GM19240 (cell line): ENCODE measurements around the gene NRXN3.

ENCODE experiments used
- DNase-seq: peaks from one replicate; pipeline ENCODE4 v3.0.0; 2011; ENCODE audit warnings: low spot score; ENCODE audit not compliant: insufficient read length

Gene NRXN3

DNA sequence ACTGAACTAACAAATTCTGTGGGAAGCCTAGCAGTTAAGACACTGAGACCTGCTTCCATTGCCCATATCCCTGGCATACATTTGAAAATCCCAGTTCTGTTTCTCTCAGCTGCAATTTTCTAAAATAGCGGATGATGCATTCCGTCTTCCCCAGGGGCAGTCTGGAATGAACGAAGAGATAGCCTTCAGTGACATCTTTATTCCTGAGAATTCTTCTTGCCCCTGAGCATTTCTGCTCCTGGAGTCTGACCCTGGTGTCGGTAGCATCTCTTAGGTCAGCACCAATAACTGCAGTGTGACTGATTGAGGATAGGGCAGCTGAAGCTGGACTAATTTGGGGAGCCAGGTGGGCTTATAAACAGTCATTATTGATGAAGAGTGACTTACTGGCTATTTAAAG, 1488.6 kb downstream of the NRXN3 start:
- no peak for DNase-seq

DNA sequence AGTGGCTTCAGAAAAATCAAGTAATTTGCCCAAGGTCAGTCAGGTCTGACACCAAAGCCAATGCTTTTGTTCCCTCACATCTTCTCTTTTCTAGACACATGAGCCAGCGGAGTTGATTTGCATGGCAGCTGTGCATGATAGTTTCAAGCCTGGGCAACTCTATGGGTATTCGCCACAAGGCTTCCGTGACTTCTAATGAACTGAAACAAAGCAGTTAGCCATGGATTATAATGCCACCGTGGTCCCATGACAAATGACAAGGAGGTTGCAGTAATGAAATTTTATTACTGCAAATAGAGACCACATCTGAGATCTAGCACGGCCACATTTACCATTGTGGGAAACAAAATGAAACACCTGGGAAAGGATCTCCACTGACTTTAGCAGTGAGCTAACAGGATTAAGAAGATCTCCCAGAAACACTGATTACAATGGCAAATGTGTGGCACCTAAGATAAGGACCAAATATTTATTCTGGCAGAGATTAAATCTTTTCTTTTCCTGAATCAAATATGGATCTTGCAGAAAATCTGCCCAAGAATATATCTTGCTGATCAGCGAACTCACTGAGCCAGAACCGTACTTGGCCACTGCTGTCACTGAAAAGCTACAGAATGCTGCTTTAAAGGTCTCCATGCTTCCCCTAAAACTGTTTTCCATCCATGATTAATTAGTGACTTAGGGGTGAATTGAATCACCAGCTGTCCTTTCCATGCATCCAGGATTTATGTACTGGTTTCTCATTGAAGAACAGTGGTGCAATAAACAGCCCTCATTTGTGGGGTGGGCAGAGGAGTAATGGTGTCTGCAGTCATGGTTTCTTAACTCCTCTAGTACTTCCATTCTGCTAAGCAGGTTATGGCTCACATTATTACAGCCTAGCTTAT, 1490.1 kb downstream of the NRXN3 start:
- DNase-seq: no peak

DNA sequence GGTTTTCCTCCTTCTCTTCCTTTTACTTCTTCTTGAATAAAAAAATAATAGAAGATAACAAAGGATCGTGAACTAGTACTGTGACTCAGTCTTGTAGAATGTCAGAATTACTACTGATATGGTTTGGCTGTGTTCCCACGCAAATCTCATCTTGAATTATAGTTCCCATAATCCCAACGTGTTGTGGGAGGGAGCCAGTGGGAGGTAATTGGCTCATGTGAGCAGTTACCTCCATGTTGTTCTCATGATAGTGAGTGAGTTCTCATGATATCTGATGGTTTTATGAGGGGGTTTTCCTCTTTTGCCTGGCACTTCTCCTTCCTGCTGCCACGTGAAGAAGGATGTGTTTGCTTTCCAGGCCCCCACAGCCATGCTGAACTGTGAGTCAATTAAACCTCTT, 1491.6 kb downstream of the NRXN3 start:
- DNase-seq: no peak

GRCh38 chr14:79663453-79663852, 1493.3 kb downstream of the NRXN3 start:
- DNase-seq: no peak

DNA sequence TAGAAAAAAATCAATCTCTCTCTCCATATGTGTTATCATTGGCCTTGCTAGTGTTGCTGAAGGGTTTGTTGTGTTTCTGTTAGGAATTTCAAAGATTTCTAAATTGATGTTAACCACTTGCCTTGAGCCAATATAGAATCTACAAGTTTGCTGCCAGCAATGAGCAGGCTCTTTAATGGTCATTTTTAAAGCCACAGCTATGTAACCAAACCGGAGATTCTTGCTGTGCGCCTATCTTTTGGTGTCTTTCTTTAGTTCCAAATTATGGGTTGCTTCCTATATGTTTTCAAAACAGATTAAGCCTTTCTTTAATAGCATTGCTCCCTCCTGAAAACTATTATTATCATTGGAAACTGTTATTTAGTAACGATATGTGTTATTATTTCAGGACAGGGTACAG, 1495.4 kb downstream of the NRXN3 start:
- DNase-seq: no peak

DNA sequence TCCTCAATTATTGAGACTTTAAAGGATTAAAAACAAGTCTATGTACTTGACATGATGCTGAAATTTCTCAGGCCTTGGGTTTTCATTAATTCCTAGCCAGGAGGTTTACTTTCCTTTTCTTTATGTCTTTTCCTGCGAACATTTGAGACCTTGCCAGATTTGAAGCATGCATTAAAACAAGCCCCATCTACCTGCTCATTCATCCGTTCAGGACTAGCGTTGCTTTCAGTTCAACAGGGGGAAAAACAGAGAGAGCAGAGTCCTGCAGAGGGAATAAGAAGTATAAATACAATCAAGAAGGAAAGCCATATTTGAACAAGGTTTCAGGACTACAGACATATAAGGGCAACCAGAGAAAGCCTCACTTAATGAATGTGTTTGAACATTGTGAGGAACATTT, 1498.8 kb downstream of the NRXN3 start:
- no peak for DNase-seq

DNA sequence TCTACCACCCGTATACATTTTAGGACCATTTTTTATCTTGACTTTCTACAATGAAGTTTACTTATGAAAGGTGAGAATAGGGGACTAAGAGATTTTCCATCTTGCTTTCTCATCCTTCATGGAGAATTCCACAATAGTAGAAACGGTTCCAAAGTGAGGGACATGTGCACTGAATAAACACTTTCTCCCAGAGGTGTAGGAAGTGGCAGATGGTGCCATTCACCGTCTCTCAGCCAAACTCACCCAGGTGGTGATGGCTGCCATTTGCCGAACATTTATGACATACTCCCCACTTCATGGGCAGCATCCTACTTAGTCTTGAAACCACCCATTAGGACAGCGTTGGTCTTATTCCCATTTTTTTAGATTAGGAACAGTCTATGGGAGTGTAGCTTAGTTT, 1500.6 kb downstream of the NRXN3 start:
- DNase-seq: no peak

DNA sequence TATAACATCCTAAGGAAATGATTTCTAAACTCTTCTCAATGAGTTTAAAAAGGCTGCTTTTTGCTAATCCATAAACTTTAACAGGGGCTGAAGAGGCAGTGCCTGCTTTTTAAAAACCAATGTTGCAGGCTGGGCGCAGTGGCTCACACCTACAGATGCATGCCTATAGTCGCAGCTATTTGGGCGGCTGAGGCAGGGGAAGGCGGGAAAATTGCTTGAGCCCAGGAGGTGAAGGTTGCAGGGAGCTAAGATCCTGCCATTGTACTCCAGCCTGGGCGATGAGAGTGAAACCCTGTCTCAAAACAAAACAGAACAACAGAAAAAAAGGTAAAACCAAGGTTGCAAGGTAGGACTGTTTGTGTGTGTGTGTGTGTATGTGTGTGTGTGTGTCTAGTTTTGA, 1509.9 kb downstream of the NRXN3 start:
- no peak for DNase-seq

- no peak for DNase-seq
These were observed 1516.0 kb downstream of the NRXN3 start for GRCh38 chr14:79686196-79686595.

- DNase-seq: no peak
These were observed 1520.8 kb downstream of the NRXN3 start for GRCh38 chr14:79690960-79691359.

DNA sequence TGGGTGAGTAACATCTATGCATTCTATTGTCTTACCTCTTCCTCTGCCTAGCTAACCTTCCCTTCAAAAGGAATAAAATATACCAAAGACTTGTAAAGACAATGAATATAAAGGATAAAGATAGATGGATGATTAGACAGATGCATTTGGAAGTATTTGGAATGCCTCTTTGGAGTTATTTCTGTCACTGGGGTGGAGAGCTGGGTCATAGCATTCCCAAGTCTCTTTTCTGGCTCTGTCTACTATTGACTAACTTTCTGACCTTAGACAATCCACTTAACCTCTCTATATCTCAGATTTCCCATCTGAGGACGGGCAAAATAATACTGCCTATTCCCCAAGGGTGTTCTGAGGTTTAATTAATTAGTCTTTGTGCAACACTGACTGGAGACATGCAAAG, 1523.8 kb downstream of the NRXN3 start:
- DNase-seq: no peak

DNA sequence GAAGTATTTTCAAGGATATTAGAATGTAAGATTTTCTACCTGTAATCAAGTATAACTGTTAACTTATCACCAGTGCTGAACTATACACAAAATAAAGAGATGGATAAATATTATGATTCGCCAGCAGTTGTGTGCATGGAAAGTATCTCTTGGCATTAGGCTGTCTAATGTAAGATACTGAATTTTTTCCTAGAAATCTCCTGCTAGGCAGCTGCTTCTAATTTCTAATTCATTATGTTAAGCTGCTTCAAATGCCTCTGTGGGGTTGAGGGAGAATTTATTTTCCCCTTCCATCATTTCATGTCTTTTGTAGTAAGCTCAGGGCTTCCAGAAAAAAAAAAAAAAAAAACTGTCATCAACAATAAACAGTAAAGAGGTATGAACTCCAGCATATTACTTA, 1525.1 kb downstream of the NRXN3 start:
- no peak for DNase-seq

- no peak for DNase-seq
These were observed 1528.1 kb downstream of the NRXN3 start for GRCh38 chr14:79698298-79698711.

- no peak for DNase-seq
These were observed 1529.0 kb downstream of the NRXN3 start for GRCh38 chr14:79699206-79699605.

- no peak for DNase-seq
These were observed 1531.2 kb downstream of the NRXN3 start for GRCh38 chr14:79701371-79701770.

DNA sequence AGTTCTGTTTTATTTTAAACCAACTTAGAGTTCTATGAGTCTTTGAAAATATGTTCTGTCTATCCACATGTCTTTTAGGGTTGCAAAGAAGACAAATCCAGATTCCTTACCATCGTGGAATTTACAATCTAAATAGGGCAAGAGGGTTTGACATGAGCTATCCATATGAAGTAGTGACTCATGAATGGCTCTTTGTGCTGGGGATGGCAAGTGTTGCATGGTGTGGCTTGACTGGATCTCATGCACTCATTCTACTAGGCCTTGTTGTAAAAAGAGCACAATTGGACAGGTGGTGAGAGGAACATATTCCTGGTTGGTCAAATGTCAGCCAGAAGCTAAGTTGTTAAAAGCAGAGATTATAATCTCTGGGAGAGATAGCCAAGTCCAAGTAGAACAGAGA, 1532.0 kb downstream of the NRXN3 start:
- no peak for DNase-seq

GRCh38 chr14:79703209-79703608, 1533.0 kb downstream of the NRXN3 start:
- DNase-seq: no peak

DNA sequence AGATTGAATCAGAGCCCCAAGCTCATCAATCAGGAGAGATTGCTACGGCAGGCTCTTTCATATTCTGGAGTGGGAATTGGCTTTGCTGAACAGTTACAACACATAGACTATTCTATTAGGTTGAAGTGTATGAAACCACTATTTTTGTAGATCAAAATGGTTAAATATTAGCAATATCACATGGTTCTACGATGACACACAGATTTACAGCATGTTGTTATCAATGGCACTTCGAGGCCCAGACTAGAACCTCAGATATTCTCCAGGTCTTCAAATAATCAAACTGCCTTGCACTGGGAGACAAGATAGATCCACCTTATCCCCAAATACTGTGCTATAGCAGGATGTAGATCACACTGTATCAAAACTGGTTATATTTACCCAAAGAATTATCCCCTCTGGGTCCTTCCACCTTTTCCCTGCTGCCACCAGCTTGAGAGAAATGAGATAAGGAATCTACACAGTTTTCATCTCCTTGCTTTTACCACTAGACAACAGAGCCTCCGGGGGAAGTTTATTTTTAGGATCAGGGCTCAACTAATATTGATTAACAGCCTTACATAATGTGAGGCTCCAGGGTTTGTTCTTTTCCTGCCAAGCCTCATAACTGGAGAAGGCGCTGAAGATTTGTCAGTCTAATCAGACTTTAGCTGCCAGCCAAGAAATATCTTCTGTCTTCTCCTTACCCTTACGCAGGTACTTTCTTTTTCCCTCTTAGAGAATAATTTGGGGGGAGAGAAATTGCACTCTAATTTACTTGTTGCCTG, 1534.1 kb downstream of the NRXN3 start:
- no peak for DNase-seq

GRCh38 chr14:79705126-79705894, 1535.1 kb downstream of the NRXN3 start:
- DNase-seq: no peak

DNA sequence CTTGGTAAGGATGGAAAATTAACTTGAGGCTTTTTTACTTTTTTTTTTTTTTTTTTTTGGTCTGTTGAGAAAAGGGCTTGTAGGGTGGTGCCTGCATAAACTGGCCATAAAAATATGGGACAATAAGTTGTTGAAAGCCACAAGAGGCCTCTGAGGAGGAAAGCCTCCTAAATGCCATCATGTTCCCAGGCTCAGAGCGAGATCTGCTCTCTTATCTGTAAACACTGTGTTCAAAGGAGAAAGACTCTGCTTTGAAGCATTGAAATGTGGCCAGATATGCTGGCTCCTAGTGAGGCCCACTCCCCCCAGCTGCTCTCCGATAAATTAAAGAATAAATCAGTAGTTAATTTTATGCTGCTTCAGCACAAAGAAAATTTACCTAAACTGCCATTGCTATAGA, 1536.2 kb downstream of the NRXN3 start:
- no peak for DNase-seq

GRCh38 chr14:79708426-79709388, 1538.5 kb downstream of the NRXN3 start:
- DNase-seq: no peak
